HEK293T (cell line): Measurements from ENCODE around the gene SUSD6.

Experiments used
- CTCF ChIA-PET: fragments of 350-600 bp; formaldehyde crosslinking; extraction: SDS; loops from one replicate; lab custom pipeline; 2021; ENCODE audit warnings: antibody characterized with exemption, inconsistent platforms; lab: Yijun Ruan, JAX
- POLR2A ChIA-PET: fragments of 350-600 bp; formaldehyde crosslinking; extraction: SDS; loops from one replicate; lab custom pipeline; 2020; ENCODE audit warnings: antibody characterized with exemption, inconsistent platforms; lab: Yijun Ruan, JAX
- DNase-seq: peaks from one replicate; pipeline ENCODE4 v3.0.0; 2012; ENCODE audit warnings: mixed read lengths; ENCODE audit errors: extremely low spot score
- ARNT ChIP-seq: fragments of 450-650 bp; IDR thresholded peaks from 2 replicates; pipeline ENCODE4 v1.6.1; 2017; ENCODE audit warnings: mild to moderate bottlenecking
- BHLHE40 ChIP-seq: fragments of 450-650 bp; IDR thresholded peaks from 2 replicates; pipeline ENCODE4 v1.6.1; 2016; ENCODE audit warnings: mild to moderate bottlenecking, moderate library complexity, borderline replicate concordance
- CTBP1 ChIP-seq: fragments of 450-650 bp; IDR thresholded peaks from 2 replicates; pipeline ENCODE4 v1.6.1; 2016; ENCODE audit warnings: borderline replicate concordance
- ELF4 ChIP-seq: fragments of 450-650 bp; IDR thresholded peaks from 2 replicates; pipeline ENCODE4 v1.6.1; 2017; ENCODE audit warnings: antibody characterized with exemption
- FOXA1 ChIP-seq: fragments of 450-650 bp; IDR thresholded peaks from 2 replicates; pipeline ENCODE4 v1.6.1; 2016; ENCODE audit warnings: mild to moderate bottlenecking
- FOXK2 ChIP-seq: fragments of 450-650 bp; IDR thresholded peaks from 2 replicates; pipeline ENCODE4 v1.6.1; 2016; ENCODE audit warnings: mild to moderate bottlenecking
- FOXM1 ChIP-seq: fragments of 450-650 bp; IDR thresholded peaks from 2 replicates; pipeline ENCODE4 v1.6.1; 2017; ENCODE audit warnings: mild to moderate bottlenecking, borderline replicate concordance
- HDGF ChIP-seq: fragments of 450-650 bp; IDR thresholded peaks from 2 replicates; pipeline ENCODE4 v1.6.1; 2017; ENCODE audit warnings: antibody characterized with exemption, borderline replicate concordance
- L3MBTL2 ChIP-seq: fragments of 450-650 bp; conservative IDR thresholded peaks from 2 replicates; pipeline ENCODE4 v1.6.1; 2016; ENCODE audit warnings: mild to moderate bottlenecking
- LEF1 ChIP-seq: fragments of 450-650 bp; IDR thresholded peaks from 2 replicates; pipeline ENCODE4 v1.6.1; 2017; ENCODE audit warnings: mild to moderate bottlenecking, borderline replicate concordance
- NFRKB ChIP-seq: fragments of 450-650 bp; IDR thresholded peaks from 2 replicates; pipeline ENCODE4 v1.6.1; 2016; ENCODE audit warnings: mild to moderate bottlenecking, moderate library complexity
- PKNOX1 ChIP-seq: fragments of 450-650 bp; IDR thresholded peaks from 2 replicates; pipeline ENCODE4 v1.6.1; 2016
- SP1 ChIP-seq: fragments of 450-650 bp; IDR thresholded peaks from 2 replicates; pipeline ENCODE4 v1.6.1; 2017
- SUZ12 ChIP-seq: fragments of 450-650 bp; IDR thresholded peaks from 2 replicates; pipeline ENCODE4 v1.6.1; 2016; ENCODE audit warnings: mild to moderate bottlenecking
- TARDBP ChIP-seq: fragments of 450-650 bp; IDR thresholded peaks from 2 replicates; pipeline ENCODE4 v1.6.1; 2016
- ZNF384 ChIP-seq: fragments of 450-650 bp; IDR thresholded peaks from 2 replicates; pipeline ENCODE4 v1.6.1; 2016

The SUSD6 gene

GRCh38 chr14:69584389-69584788, 27.0 kb upstream of the SUSD6 start:
- CTCF ChIA-PET: interaction anchor here (0.5 to 1.9 kb wide), 21 partner anchors 9 to 481 kb away, joined by 3 to 16 read pairs (median 5); partner anchors contain the start of gene CCDC177
- no peak for TF ChIP-seq TARDBP
- TF ChIP-seq ARNT: no peak
- no peak for TF ChIP-seq CTBP1
- TF ChIP-seq NFRKB: no peak
- no peak for TF ChIP-seq FOXK2
- TF ChIP-seq HDGF: no peak
- TF ChIP-seq SUZ12: no peak
- no peak for TF ChIP-seq ZNF384
- TF ChIP-seq ELF4: no peak
- TF ChIP-seq BHLHE40: no peak
- no peak for TF ChIP-seq L3MBTL2
- POLR2A ChIA-PET: no interaction called here
- no peak for DNase-seq

- DNase-seq: no peak
- TF ChIP-seq SUZ12 (no peak), PKNOX1 (no peak), FOXA1 (no peak), ARNT (no peak), L3MBTL2 (no peak), ZNF384 (no peak), NFRKB (no peak), SP1 (no peak), FOXM1 (no peak), BHLHE40 (no peak), CTBP1 (no peak), TARDBP (no peak)
- POLR2A ChIA-PET: no interaction called here
- CTCF ChIA-PET: interaction anchor here (0.6 kb wide), 1 partner anchor 145 kb away, joined by 3 read pairs; no protein-coding TSS in a partner anchor
Measured at GRCh38 chr14:69586404-69586803, 25.0 kb upstream of the SUSD6 start.

GRCh38 chr14:69587389-69587788, 24.0 kb upstream of the SUSD6 start:
- TF ChIP-seq FOXK2 (no peak), HDGF (no peak), TARDBP (no peak), CTBP1 (no peak), ARNT (no peak), ZNF384 (no peak), PKNOX1 (no peak), FOXA1 (no peak), SP1 (no peak), FOXM1 (no peak), SUZ12 (no peak), LEF1 (no peak), ELF4 (no peak), L3MBTL2 (no peak), BHLHE40 (no peak), NFRKB (no peak)
- POLR2A ChIA-PET: no interaction called here
- CTCF ChIA-PET: no interaction called here
- no peak for DNase-seq

GRCh38 chr14:69591317-69591716, 20.1 kb upstream of the SUSD6 start:
- POLR2A ChIA-PET: no interaction called here
- no peak for DNase-seq
- no peak for TF ChIP-seq ARNT
- no peak for TF ChIP-seq PKNOX1
- TF ChIP-seq HDGF: no peak
- no peak for TF ChIP-seq FOXM1
- TF ChIP-seq FOXA1: no peak
- no peak for TF ChIP-seq LEF1
- no peak for TF ChIP-seq FOXK2
- TF ChIP-seq SP1: no peak
- TF ChIP-seq TARDBP: no peak
- TF ChIP-seq BHLHE40: no peak
- TF ChIP-seq ELF4: no peak
- TF ChIP-seq L3MBTL2: no peak
- no peak for TF ChIP-seq CTBP1
- no peak for TF ChIP-seq SUZ12
- CTCF ChIA-PET: interaction anchor here (1.1 to 1.7 kb wide), 2 partner anchors 12 to 17 kb away, joined by 3 to 5 read pairs; no protein-coding TSS in a partner anchor

GRCh38 chr14:69593018-69593677, 18.2 kb upstream of the SUSD6 start:
- no peak for DNase-seq
- TF ChIP-seq LEF1 (no peak), NFRKB (no peak), PKNOX1 (no peak), ELF4 (no peak), FOXM1 (no peak), ZNF384 (no peak), FOXK2 (no peak)
- ChIA-PET CTCF (interaction anchor here (0.6 to 1.0 kb wide), 2 partner anchors 134 to 139 kb away, joined by 3 to 4 read pairs; no protein-coding TSS in a partner anchor), POLR2A (interaction anchor here (0.9 to 1.6 kb wide), 2 partner anchors 123 to 174 kb away, joined by 3 read pairs; partner anchors contain the start of gene SRSF5)
